Progenitor cell of endocrine pancreas (in vitro differentiated cells): Measurements from ENCODE around the gene TMCO6. TPM values are rescaled to one million over a fixed set of nuclear protein-coding genes. Genes with fewer than 3 reads are reported as not detected.

Source experiments
- DNase-seq: peaks from one replicate; pipeline ENCODE4 v3.0.0; 2021; ENCODE audit warnings: low spot score; ENCODE audit not compliant: unreplicated experiment
- H3K27ac Mint-ChIP-seq: 2 replicates; pipeline ENCODE4 v1.8.0; 2021; ENCODE audit warnings: mild to moderate bottlenecking, moderate library complexity, mixed read lengths
- H3K27me3 Mint-ChIP-seq: 2 replicates; pipeline ENCODE4 v1.8.0; 2021; ENCODE audit warnings: mixed read lengths
- H3K36me3 Mint-ChIP-seq: 2 replicates; pipeline ENCODE4 v1.8.0; 2022; ENCODE audit warnings: mixed read lengths; ENCODE audit not compliant: insufficient read depth
- H3K4me1 Mint-ChIP-seq: 2 replicates; pipeline ENCODE4 v1.8.0; 2021; ENCODE audit warnings: low read depth, mixed read lengths
- H3K4me3 Mint-ChIP-seq: 2 replicates; pipeline ENCODE4 v1.8.0; 2021; ENCODE audit warnings: low read depth, mild to moderate bottlenecking, moderate library complexity, mixed read lengths
- H3K9me3 Mint-ChIP-seq: 2 replicates; pipeline ENCODE4 v1.8.0; 2021; ENCODE audit warnings: low read depth, mixed read lengths
- total RNA-seq: library from RNA; stranded (reverse); gene quantifications from 2 replicates; pipeline ENCODE4 v1.2.1, GENCODE V29; 2021
- TF ChIP-seq, protein P1 (sequence below): fragments of 200-600 bp; sonication (generic); IDR thresholded peaks from one replicate; pipeline ENCODE4 v1.5.0; 2021; ENCODE audit warnings: antibody characterized with exemption, mild to moderate bottlenecking; ENCODE audit not compliant: unreplicated experiment

Gene TMCO6
- total RNA-seq, 1 donor from 2014 or later, result 25.9 TPM

DNA sequence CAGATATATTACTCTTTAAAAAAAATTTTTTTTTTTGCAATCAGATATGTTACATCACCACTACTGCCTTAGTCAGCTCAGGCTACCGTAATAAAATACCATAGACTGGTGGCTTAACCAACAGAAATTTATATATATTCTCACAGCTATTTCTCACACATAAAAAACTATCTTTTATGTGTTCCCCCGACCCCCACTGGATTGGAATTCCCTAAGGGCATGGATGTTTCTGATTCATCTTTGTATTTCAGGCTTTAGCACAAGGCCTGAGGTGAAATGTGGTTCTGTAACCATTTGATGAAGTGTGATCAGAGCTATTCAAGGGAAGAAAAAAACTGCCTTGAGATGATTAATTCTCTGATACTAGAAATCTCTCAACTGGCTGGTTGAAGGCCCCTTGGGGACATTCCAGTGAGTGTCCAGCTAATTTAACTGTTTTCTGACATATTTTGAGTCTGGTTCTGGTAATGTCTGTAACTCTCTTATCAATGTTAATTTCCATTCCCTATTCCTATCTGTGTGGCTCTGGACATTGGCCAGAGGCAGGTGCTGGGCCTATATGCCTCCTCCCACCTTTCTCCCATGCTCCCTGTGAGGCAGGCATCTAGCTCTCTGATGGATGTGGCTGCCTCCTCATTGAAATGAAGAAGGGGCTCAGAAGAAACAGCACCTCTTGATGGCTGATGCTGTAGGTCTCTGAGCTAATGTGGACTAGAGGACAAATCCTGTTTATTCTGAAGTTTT, 8.8 kb upstream of the TMCO6 start:
- Mint-ChIP-seq H3K36me3 (peaks cover 4% of the 10 kb centered on the region), H3K4me3 (no peak overlapping the region), H3K27ac (no peak overlapping the region), H3K27me3 (no peaks in the 10 kb centered on the region), H3K4me1 (no peaks in the 10 kb centered on the region), H3K9me3 (peaks cover 16% of the 10 kb centered on the region)
- TF ChIP-seq, protein P1, sequence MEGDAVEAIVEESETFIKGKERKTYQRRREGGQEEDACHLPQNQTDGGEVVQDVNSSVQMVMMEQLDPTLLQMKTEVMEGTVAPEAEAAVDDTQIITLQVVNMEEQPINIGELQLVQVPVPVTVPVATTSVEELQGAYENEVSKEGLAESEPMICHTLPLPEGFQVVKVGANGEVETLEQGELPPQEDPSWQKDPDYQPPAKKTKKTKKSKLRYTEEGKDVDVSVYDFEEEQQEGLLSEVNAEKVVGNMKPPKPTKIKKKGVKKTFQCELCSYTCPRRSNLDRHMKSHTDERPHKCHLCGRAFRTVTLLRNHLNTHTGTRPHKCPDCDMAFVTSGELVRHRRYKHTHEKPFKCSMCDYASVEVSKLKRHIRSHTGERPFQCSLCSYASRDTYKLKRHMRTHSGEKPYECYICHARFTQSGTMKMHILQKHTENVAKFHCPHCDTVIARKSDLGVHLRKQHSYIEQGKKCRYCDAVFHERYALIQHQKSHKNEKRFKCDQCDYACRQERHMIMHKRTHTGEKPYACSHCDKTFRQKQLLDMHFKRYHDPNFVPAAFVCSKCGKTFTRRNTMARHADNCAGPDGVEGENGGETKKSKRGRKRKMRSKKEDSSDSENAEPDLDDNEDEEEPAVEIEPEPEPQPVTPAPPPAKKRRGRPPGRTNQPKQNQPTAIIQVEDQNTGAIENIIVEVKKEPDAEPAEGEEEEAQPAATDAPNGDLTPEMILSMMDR, result no peak
- no peak for DNase-seq

DNA sequence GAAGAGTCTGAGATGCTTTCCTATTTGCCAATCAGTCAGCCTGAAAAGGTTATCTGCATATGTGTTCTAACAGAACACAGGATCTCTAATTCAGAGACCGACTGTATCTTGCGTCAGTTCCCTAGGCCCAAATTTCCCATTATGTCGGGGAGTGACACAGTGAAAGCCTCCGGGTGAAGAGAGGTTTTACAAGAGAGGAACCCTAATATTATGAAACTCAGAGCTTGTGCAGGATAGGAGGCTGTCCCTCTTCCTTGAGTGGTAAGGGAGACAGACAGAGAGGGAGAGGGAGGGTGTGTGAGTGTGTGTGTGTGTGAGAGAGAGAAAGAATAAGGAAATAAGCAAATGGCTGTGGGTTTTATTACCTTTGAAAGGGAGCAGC, 8.2 kb upstream of the TMCO6 start:
- Mint-ChIP-seq H3K36me3 (peaks cover 4% of the 10 kb centered on the region), H3K9me3 (peaks cover 15% of the 10 kb centered on the region), H3K27ac (peak overlapping the region; percentile 63), H3K4me3 (no peak overlapping the region), H3K27me3 (no peaks in the 10 kb centered on the region), H3K4me1 (no peaks in the 10 kb centered on the region)
- TF ChIP-seq, protein P1, result no peak
- DNase-seq, result no peak

DNA sequence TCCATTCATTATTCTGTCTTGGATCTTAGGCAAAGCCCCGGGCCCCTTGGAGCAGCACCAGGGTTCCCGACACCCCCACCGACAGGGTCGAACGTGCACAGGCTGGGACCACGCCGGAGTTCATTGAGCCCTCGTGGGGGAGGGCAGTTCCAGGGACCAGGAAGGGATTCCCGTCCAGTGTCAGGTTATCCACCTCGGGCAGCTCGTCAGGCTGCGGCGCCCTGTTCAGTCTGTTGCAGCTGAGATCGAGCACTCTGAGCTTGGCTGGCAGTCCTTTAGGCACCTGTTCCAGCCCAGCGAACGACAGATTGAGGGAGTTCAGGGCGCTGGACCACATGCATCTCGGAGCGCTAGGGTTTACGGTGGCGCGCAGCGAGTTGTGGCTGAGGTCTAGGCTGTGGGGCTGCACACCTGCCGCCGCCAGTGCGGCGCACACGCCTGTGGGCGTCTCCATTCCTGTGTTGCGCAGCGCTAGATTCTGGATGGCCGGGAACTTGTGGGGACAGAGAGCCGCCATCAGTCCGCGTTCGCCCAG, 7.4 kb upstream of the TMCO6 start:
- DNase-seq, result no peak
- peaks cover 15% of the 10 kb centered on the region for H3K9me3 Mint-ChIP-seq
- no peaks in the 10 kb centered on the region for H3K27me3 Mint-ChIP-seq
- no peak overlapping the region for H3K4me3 Mint-ChIP-seq
- H3K36me3 Mint-ChIP-seq, result peaks cover 4% of the 10 kb centered on the region
- no peak overlapping the region for H3K27ac Mint-ChIP-seq
- no peaks in the 10 kb centered on the region for H3K4me1 Mint-ChIP-seq
- TF ChIP-seq, protein P1, result no peak

DNA sequence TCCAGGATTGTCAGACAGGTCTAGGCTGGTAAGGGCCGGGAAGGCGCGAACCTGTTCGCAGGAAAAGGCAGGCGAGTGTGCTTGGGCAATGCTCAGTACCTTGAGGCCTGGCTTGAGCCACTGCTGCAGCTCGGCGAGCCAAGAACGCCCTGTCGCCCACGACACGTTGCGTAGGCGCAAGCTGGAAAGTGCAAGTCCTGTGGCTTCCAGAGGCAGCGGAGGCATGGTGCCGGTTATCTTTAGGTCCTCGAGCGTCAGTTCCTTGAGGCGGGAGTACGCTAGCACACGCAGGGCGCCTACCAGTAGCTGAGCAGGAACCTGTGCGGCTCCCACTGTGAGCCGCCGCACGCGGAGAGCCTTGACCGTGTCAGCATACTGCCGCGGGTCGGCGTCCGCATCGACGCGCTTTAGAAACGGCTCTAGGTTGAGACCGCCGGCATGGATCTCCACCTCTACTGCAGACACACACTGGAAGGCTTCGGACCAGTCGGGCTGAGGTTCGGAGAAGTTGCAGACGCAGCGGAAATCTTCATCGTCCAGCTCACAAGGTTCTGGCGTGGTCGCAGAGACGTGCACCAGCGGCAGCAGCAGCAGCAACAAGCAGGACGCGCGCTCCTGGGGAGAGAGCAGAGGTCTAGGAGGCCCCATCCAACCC, 6.8 kb upstream of the TMCO6 start:
- Mint-ChIP-seq H3K9me3 (peaks cover 11% of the 10 kb centered on the region), H3K27ac (no peak overlapping the region), H3K27me3 (no peaks in the 10 kb centered on the region), H3K4me1 (no peaks in the 10 kb centered on the region), H3K36me3 (peaks cover 2% of the 10 kb centered on the region), H3K4me3 (no peak overlapping the region)
- TF ChIP-seq, protein P1, result no peak
- DNase-seq, result no peak

DNA sequence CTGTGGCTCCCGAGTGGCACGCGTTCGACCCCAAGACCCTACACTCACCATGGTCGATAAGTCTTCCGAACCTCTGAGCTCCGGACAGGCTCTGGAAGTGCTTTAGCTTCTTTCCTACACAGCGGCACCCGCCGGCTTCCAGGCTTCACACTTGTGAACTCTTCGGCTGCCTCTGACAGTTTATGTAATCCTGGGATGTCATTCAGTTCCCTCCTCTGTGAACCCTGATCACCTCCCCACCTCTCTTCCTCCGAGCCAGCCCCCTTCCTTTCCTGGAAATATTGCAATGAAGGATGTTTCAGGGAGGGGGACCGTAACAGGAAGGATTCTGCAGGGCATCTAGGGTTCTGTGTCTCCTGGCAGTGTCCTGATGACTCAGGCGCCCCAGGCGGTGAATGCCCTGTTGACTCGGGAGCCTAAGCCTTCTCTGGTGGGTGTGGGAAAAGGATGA, 6.2 kb upstream of the TMCO6 start, which contains the start of gene CD14:
CD14 (minus strand) TSS at position 155 of the 451 bp plus-strand sequence; CDS start at position 51, 104 bp downstream.
- TF ChIP-seq, protein P1, result no peak
- peaks cover 2% of the 10 kb centered on the region for H3K4me1 Mint-ChIP-seq
- no peak for DNase-seq
- no peak within 1 kb of the TSS for H3K27ac Mint-ChIP-seq
- H3K27me3 Mint-ChIP-seq, result no peaks in the 10 kb centered on the region
- H3K4me3 Mint-ChIP-seq, result no peak within 1 kb of the TSS
- H3K9me3 Mint-ChIP-seq, result peaks cover 9% of the 10 kb centered on the region
- peaks cover 2% of the 10 kb centered on the region for H3K36me3 Mint-ChIP-seq
